ENCODE measurements around the gene TMEM19. TPM values are rescaled to one million over a fixed set of nuclear protein-coding genes. Genes with fewer than 3 reads are reported as not detected.
A peak's percentile ranks its signal among the peaks of the same experiment; 100 is the strongest.

The TMEM19 gene
- total RNA-seq, 1 experiment from 2014 or later, result 39.5 TPM

DNA sequence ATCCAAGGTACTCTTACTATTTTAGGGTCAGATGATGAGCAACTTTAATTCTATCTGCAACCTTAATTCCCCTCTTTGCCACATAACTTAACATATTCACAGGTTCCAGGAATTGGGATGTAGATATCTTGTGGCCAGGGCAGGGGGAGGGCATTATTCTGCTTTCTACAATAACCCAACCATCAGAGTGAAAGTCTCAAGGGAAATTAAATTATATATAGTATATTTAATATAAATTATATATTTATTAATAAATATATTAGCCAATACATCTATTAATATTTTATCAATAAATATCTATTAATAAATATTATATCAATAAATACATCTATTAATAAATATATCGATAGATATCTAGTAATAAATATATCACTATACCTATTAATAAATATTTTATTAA, 57.1 kb downstream of the TMEM19 start:
- no peaks in the 10 kb centered on the region for H3K79me2 ChIP-seq (ENCODE audit: low read depth)
- intact Hi-C loops (cut with micrococcal nuclease; ENCODE audit: unreplicated experiment), result loop anchor here (5.0 to 10.0 kb wide), 2 partner anchors 261 to 528 kb away; no protein-coding TSS in a partner anchor
- no peaks in the 10 kb centered on the region for H3K4me1 ChIP-seq (replicated peaks; ENCODE audit: insufficient read depth)
- H3K36me3 ChIP-seq (ENCODE audit: low read depth), result no peaks in the 10 kb centered on the region
- H3F3A ChIP-seq (ENCODE audit: insufficient read depth, low read depth), result no peaks in the 10 kb centered on the region
- no peaks in the 10 kb centered on the region for H3K27me3 ChIP-seq (ENCODE audit: insufficient read depth, low read depth)
- DNase-seq, result no peak
- ChIA-PET POLR2A (ENCODE audit: unreplicated experiment) (interaction anchor here (0.7 kb wide), 1 partner anchor 430 kb away, joined by 4 read pairs; no protein-coding TSS in a partner anchor), CTCF (no interaction called here)
- no peak overlapping the region for H3K4me2 ChIP-seq
- H2AFZ ChIP-seq, result no peak overlapping the region
- no peaks in the 10 kb centered on the region for H3K9me3 ChIP-seq (ENCODE audit: insufficient read depth, low read depth)
- TF ChIP-seq, protein P1, sequence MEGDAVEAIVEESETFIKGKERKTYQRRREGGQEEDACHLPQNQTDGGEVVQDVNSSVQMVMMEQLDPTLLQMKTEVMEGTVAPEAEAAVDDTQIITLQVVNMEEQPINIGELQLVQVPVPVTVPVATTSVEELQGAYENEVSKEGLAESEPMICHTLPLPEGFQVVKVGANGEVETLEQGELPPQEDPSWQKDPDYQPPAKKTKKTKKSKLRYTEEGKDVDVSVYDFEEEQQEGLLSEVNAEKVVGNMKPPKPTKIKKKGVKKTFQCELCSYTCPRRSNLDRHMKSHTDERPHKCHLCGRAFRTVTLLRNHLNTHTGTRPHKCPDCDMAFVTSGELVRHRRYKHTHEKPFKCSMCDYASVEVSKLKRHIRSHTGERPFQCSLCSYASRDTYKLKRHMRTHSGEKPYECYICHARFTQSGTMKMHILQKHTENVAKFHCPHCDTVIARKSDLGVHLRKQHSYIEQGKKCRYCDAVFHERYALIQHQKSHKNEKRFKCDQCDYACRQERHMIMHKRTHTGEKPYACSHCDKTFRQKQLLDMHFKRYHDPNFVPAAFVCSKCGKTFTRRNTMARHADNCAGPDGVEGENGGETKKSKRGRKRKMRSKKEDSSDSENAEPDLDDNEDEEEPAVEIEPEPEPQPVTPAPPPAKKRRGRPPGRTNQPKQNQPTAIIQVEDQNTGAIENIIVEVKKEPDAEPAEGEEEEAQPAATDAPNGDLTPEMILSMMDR (conservative IDR thresholded peaks at IDR 0.05), result no peak
- TF ChIP-seq EZH2 (IDR thresholded peaks at IDR 0.05; ENCODE audit: low read depth), result no peak
- H3K4me3 ChIP-seq, result no peak overlapping the region
- H3K27ac ChIP-seq, result no peak overlapping the region
- no peaks in the 10 kb centered on the region for H3K9me2 ChIP-seq (ENCODE audit: insufficient read depth)
- no TSS peak for BruUV-seq (replicated peaks)
- no peaks in the 10 kb centered on the region for H4K20me1 ChIP-seq (ENCODE audit: insufficient read depth)

DNA sequence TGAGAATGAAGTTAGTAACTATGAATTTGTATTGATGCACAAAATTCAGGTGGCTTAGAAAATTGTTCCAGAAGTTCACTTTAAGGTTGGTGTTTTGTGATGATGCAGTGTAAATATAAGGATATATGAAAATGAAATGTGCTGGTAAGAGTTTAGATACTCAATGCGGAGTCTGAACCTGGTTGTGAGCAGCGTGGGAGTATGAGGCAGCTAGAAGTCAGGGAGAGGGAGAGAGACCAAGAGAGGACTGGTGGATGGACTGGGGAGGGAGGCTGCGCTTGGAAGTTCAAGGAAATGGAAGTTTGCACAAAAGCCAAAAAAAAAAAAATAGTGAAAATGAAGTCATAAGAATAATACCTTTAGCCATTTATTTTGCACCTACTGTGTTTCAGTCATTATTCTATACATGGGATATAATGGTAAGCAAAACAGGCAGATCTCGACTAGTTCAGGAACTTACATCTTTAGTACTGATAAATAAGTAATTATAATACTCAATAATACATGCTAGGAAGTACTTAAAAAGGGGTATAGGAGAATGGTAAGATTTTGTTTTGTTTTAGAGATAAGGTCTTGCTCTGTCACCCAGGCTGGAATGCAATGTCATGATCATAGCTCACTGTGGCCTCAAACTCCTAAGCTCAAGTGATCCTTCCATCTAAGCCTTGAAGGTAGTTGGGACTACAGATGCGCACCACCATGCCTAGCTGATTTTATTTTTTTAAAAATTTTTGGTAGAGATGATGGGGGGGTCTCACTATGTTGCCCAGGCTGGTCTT, 58.8 kb downstream of the TMEM19 start:
- no peaks in the 10 kb centered on the region for H4K20me1 ChIP-seq (ENCODE audit: insufficient read depth)
- no peak overlapping the region for H2AFZ ChIP-seq
- BruUV-seq (replicated peaks), result no TSS peak
- DNase-seq, result no peak
- H3K36me3 ChIP-seq (ENCODE audit: low read depth), result no peaks in the 10 kb centered on the region
- H3K4me1 ChIP-seq (replicated peaks; ENCODE audit: insufficient read depth), result no peaks in the 10 kb centered on the region
- H3K27me3 ChIP-seq (ENCODE audit: insufficient read depth, low read depth), result peaks cover 2% of the 10 kb centered on the region; the same call in 1 of the 2 replicates
- no peak overlapping the region for H3K4me2 ChIP-seq
- H3K4me3 ChIP-seq, result no peak overlapping the region
- CTCF ChIA-PET, result no interaction called here
- no peaks in the 10 kb centered on the region for H3K9me3 ChIP-seq (ENCODE audit: insufficient read depth, low read depth)
- H3K9me2 ChIP-seq (ENCODE audit: insufficient read depth), result no peaks in the 10 kb centered on the region
- TF ChIP-seq, protein P1 (conservative IDR thresholded peaks at IDR 0.05), result no peak
- no peak for TF ChIP-seq EZH2 (IDR thresholded peaks at IDR 0.05; ENCODE audit: low read depth)
- no peaks in the 10 kb centered on the region for H3F3A ChIP-seq (ENCODE audit: insufficient read depth, low read depth)
- no peaks in the 10 kb centered on the region for H3K79me2 ChIP-seq (ENCODE audit: low read depth)
- H3K27ac ChIP-seq, result no peak overlapping the region
- POLR2A ChIA-PET (ENCODE audit: unreplicated experiment), result no interaction called here
- intact Hi-C loops (cut with micrococcal nuclease; ENCODE audit: unreplicated experiment), result loop anchor here (5.0 to 10.0 kb wide), 4 partner anchors 107 to 530 kb away; no protein-coding TSS in a partner anchor

DNA sequence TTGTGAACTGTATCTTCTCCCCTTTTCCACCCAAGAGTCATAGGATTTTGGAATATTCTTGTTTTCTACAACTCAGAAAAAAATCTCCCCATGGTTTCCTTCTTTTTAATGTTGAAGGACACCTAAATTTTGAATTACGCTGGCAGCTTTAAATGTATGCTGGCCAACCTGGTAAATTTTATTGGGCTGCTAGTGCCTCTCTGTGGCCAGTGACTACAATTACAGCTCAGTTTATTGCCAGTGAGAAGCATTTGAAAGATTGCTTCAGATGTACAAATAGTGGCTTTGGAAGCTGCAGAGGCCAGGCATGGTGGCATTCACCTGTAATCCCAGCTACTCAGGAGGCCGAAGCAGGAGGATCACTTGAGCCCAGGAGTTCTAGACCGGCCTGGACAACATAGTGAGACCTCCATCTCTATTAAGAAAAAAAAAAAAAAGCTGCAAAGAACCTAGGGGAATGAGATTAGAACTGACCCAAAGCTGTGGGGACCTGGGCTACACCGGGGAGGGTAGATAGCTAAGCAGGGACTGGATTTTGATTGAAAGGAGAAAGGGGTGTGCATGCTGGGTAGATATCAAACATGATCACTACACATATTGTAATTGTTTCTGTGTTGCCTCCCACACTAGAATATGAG, 61.2 kb downstream of the TMEM19 start:
- peaks cover 8% of the 10 kb centered on the region; the same call in 1 of the 2 replicates for H3K27me3 ChIP-seq (ENCODE audit: insufficient read depth, low read depth)
- DNase-seq, result peak; percentile 30 to 60
- no TSS peak for BruUV-seq (replicated peaks)
- H4K20me1 ChIP-seq (ENCODE audit: insufficient read depth), result no peaks in the 10 kb centered on the region
- H2AFZ ChIP-seq, result no peak overlapping the region
- intact Hi-C loops (cut with micrococcal nuclease; ENCODE audit: unreplicated experiment), result loop anchor here (1.0 to 10.0 kb wide), 6 partner anchors 82 to 1014 kb away; partner anchors contain the start of gene THAP2
- no peak overlapping the region for H3K4me3 ChIP-seq
- H3K9me2 ChIP-seq (ENCODE audit: insufficient read depth), result no peaks in the 10 kb centered on the region
- no peaks in the 10 kb centered on the region for H3K79me2 ChIP-seq (ENCODE audit: low read depth)
- TF ChIP-seq, protein P1 (conservative IDR thresholded peaks at IDR 0.05), result peak; percentile 91
- TF ChIP-seq EZH2 (IDR thresholded peaks at IDR 0.05; ENCODE audit: low read depth), result no peak
- POLR2A ChIA-PET (ENCODE audit: unreplicated experiment), result interaction anchor here (0.6 to 1.0 kb wide), 5 partner anchors 61 to 991 kb away, joined by 3 to 9 read pairs (median 4); partner anchors contain the start of gene TMEM19
- H3K9me3 ChIP-seq (ENCODE audit: insufficient read depth, low read depth), result no peaks in the 10 kb centered on the region
- no peaks in the 10 kb centered on the region for H3K36me3 ChIP-seq (ENCODE audit: low read depth)
- no peaks in the 10 kb centered on the region for H3K4me1 ChIP-seq (replicated peaks; ENCODE audit: insufficient read depth)
- H3K27ac ChIP-seq, result no peak overlapping the region
- no peaks in the 10 kb centered on the region for H3F3A ChIP-seq (ENCODE audit: insufficient read depth, low read depth)
- CTCF ChIA-PET, result interaction anchor here (0.6 to 2.5 kb wide), 11 partner anchors 12 to 529 kb away, joined by 3 to 17 read pairs (median 5); partner anchors contain the start of genes TBC1D15, TMEM19 and ZFC3H1
- H3K4me2 ChIP-seq, result no peak overlapping the region
